Mucosa of rectum (tissue), 2 donors: Measurements from ENCODE around the gene LRRN4CL.
"Not testable (repeated sequence)": the region's sequence is repeated elsewhere in the genome, so short reads cannot be mapped to it uniquely, and the experiment has no call there.

Source experiments
- H3K27ac ChIP-seq, 2 donors: one replicate each; pipeline ENCODE4 v1.7.0; 2013; ENCODE audit warnings: inconsistent platforms in 2 of 2, low read depth in 2 of 2, low read length in 2 of 2
- H3K27me3 ChIP-seq, 2 donors: one replicate each; pipeline ENCODE4 v1.7.0; 2013; ENCODE audit warnings: low read length in 2 of 2; ENCODE audit not compliant: control insufficient read depth in 2 of 2, insufficient read depth in 2 of 2
- H3K36me3 ChIP-seq, 2 donors: one replicate each; pipeline ENCODE4 v1.7.0; 2013; ENCODE audit warnings: low read length in 2 of 2; ENCODE audit not compliant: control insufficient read depth in 2 of 2, insufficient read depth in 2 of 2
- H3K4me1 ChIP-seq, 2 donors: one replicate each; pipeline ENCODE4 v1.7.0; 2013; ENCODE audit warnings: low read length in 2 of 2, mild to moderate bottlenecking in 1 of 2; ENCODE audit not compliant: control insufficient read depth in 2 of 2, insufficient read depth in 2 of 2
- H3K4me3 ChIP-seq, 2 donors: one replicate each; pipeline ENCODE4 v1.7.0; 2013; ENCODE audit warnings: low read length in 2 of 2
- H3K9ac ChIP-seq, 2 donors: one replicate each; pipeline ENCODE4 v1.7.0; 2013; ENCODE audit warnings: low read length in 2 of 2, low read depth in 1 of 2, mild to moderate bottlenecking in 1 of 2
- H3K9me3 ChIP-seq, 2 donors: one replicate each; pipeline ENCODE4 v1.7.0; 2013; ENCODE audit warnings: low read length in 2 of 2; ENCODE audit not compliant: control insufficient read depth in 2 of 2
- donor health status: healthy.
- donor health status: Normal muscosa, but diverticular disease.

LRRN4CL gene

DNA sequence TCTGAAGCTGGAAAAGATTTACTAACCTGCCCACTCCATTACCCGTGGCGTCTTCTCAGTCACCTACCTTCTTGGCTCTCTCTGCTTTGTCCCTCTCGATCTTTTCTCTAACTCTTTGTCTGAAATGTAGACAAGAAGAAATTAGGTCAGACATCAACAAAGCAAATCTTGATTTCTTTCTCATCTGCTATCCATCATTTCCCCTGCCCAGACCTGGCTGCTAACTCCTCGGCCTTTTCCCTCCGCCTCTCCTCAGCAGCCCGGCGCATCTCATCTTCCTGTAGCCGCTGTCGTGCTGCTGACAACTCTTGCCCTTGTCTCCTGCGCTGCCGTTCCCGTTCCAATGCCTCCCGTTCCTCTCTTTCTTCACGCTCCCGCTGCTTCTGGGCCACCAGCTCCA, 11.6 kb downstream of the LRRN4CL start:
- Histone ChIP-seq H3K9ac (peak overlapping the region in 1 of 2 donors; percentile 91), H3K27ac (no peak overlapping the region), H3K4me3 (peak overlapping the region; percentile 83 to 93), H3K36me3 (peaks cover 19 to 23% of the 10 kb centered on the region in 2 donors), H3K4me1 (peaks cover 17 to 18% of the 10 kb centered on the region in 2 donors), H3K9me3 (no peaks in the 10 kb centered on the region), H3K27me3 (no peaks in the 10 kb centered on the region)

DNA sequence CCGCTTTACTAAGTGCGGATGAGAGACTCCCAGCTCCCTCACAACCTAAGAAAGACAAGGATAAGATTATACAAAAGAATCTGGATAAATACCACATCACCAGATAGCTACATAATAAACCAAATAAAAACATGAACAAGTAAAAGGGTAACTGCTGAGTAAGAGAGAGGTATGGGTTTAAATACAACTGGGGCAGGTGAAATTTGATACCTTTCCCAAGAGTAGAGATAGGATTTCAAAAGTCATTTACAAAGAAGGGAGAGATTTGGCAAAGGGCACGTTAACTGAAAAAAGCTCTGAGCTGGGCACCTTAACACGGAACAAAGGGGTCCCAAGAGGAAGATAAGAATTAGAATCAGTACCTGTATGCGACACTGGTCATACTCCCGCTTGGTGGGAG, 12.2 kb downstream of the LRRN4CL start:
- Histone ChIP-seq H3K9me3 (no peaks in the 10 kb centered on the region), H3K9ac (peak overlapping the region in 1 of 2 donors; percentile 24), H3K4me3 (no peak overlapping the region), H3K36me3 (peaks cover 19 to 23% of the 10 kb centered on the region in 2 donors), H3K27ac (no peak overlapping the region), H3K27me3 (no peaks in the 10 kb centered on the region), H3K4me1 (peaks cover 21 to 23% of the 10 kb centered on the region in 2 donors)

DNA sequence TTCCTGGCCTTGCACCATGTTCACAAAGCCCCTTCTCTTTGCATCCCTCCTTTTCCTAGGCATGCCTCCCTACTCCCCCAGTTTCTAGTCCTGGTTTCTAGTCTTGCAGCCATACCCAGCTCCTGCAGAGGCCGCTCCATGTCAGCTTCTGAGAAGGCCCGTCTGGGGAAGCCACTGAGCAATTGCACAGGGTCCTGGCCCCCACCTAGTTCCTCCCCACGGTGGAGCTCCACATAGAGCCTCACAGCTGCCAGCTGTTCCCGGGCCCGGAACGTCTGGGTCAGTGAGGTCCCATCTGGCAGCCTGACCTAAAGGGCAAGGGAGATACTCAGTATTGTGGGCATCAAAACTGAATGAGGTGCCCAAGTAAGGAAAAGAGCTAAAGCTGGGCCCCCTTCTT, 12.6 kb downstream of the LRRN4CL start:
- Histone ChIP-seq H3K9ac (no peak overlapping the region), H3K9me3 (no peaks in the 10 kb centered on the region), H3K36me3 (peaks cover 19 to 23% of the 10 kb centered on the region in 2 donors), H3K4me1 (peaks cover 21 to 24% of the 10 kb centered on the region in 2 donors), H3K27ac (no peak overlapping the region), H3K4me3 (no peak overlapping the region), H3K27me3 (no peaks in the 10 kb centered on the region)

DNA sequence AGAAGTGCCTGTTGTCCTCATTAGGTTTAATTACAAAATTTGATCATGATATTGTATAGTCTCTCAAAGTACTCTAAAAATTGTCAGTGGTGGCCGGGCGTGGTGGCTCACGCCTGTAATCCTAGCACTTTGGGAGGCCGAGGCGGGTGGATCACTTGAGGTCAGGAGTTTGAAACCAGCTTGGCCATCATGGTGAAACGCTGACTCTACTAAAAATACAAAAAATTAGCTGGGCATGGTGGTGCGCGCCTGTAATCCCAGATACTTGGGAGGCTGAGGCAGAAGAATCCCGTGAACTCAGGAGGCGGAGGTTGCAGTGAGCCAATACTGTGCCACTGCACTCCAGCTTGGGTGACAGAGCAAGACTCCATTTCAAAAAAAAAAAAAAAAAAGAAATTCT, 13.9 kb downstream of the LRRN4CL start:
- not testable (repeated sequence) for H3K27me3 ChIP-seq, H3K9me3 ChIP-seq, H3K9ac ChIP-seq, H3K4me3 ChIP-seq, H3K27ac ChIP-seq
- peaks cover 19 to 23% of the 10 kb centered on the region in 2 donors for H3K36me3 ChIP-seq
- peaks cover 28 to 30% of the 10 kb centered on the region in 2 donors for H3K4me1 ChIP-seq

DNA sequence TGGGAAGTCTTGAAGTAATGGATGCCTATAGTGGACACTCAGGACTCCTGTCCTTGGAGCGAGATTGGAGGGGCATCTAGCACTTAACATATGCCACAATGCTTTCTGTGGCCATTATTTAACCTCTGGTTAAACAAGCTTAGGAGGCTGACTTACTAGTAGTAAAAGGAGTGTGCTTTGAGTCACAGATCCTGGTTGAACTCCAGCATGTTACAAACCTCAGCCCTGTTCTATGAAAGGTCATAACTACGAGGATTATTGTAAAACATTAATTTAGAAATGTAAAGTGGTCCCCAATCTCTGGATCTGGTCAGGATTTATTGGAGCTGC, 16.2 kb downstream of the LRRN4CL start:
- H3K27me3 ChIP-seq: no peaks in the 10 kb centered on the region
- peak overlapping the region in 1 of 2 donors; percentile 95 for H3K9ac ChIP-seq
- H3K4me1 ChIP-seq: peaks cover 29 to 30% of the 10 kb centered on the region in 2 donors
- H3K27ac ChIP-seq: peak overlapping the region; percentile 87 to 92
- peaks cover 19 to 23% of the 10 kb centered on the region in 2 donors for H3K36me3 ChIP-seq
- no peaks in the 10 kb centered on the region for H3K9me3 ChIP-seq
- no peak overlapping the region for H3K4me3 ChIP-seq

DNA sequence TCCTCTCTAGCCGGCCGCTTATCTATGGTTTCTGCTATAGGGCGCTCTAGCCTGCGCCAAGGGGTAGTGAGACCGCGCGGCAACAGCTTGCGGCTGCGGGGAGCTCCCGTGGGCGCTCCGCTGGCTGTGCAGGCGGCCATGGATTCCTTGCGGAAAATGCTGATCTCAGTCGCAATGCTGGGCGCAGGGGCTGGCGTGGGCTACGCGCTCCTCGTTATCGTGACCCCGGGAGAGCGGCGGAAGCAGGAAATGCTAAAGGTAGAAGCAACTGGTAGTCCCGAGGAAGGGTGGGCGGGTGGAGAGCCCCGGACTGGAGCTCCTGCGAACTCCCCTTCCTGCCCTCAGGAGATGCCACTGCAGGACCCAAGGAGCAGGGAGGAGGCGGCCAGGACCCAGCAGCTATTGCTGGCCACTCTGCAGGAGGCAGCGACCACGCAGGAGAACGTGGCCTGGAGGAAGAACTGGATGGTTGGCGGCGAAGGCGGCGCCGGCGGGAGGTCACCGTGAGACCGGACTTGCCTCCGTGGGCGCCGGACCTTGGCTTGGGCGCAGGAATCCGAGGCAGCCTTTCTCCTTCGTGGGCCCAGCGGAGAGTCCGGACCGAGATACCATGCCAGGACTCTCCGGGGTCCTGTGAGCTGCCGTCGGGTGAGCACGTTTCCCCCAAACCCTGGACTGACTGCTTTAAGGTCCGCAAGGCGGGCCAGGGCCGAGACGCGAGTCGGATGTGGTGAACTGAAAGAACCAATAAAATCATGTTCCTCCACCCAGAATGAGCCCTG, 17.5 kb downstream of the LRRN4CL start, which contains the start of the genes LBHD1 and UQCC3:
TSS of gene LBHD1 (minus strand) at position 660 of the 782 bp plus-strand sequence. CDS start 2,236 bp downstream, outside the sequence.
TSS of gene UQCC3 (plus strand) at position 66 of the 782 bp plus-strand sequence. CDS start at position 139, 73 bp downstream.
- Histone ChIP-seq H3K4me3 (peak within 1 kb of the TSS; percentile 94 to 98), H3K9me3 (no peaks in the 10 kb centered on the region), H3K27me3 (no peaks in the 10 kb centered on the region), H3K9ac (peak within 1 kb of the TSS; percentile 86 to 95), H3K27ac (peak within 1 kb of the TSS; percentile 87 to 92), H3K36me3 (peaks cover 13 to 20% of the 10 kb centered on the region in 2 donors), H3K4me1 (peaks cover 24 to 30% of the 10 kb centered on the region in 2 donors)

DNA sequence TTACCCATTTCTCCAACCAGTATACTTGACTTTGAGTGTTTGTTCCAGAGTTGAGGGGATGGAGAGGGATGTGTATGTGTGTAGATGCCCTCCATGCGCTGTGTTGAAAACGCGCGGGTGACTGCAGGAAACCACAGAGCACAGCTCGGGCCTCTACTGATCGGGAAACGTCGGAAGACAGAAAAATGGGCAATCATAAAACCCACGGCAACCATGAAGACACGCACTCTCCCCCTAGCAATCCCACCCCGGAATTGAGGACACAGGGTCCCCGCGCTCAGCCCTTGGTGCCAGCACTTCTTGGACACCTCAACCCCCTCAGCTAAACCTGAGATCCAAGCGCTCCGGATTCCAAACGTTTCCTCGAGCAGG, 18.1 kb downstream of the LRRN4CL start:
- Histone ChIP-seq H3K4me1 (peaks cover 30 to 35% of the 10 kb centered on the region in 2 donors), H3K9ac (peak overlapping the region; percentile 86 to 95), H3K27me3 (no peaks in the 10 kb centered on the region), H3K27ac (peak overlapping the region; percentile 87 to 92), H3K4me3 (peak overlapping the region; percentile 94 to 98), H3K9me3 (no peaks in the 10 kb centered on the region), H3K36me3 (peaks cover 8 to 14% of the 10 kb centered on the region in 2 donors)

DNA sequence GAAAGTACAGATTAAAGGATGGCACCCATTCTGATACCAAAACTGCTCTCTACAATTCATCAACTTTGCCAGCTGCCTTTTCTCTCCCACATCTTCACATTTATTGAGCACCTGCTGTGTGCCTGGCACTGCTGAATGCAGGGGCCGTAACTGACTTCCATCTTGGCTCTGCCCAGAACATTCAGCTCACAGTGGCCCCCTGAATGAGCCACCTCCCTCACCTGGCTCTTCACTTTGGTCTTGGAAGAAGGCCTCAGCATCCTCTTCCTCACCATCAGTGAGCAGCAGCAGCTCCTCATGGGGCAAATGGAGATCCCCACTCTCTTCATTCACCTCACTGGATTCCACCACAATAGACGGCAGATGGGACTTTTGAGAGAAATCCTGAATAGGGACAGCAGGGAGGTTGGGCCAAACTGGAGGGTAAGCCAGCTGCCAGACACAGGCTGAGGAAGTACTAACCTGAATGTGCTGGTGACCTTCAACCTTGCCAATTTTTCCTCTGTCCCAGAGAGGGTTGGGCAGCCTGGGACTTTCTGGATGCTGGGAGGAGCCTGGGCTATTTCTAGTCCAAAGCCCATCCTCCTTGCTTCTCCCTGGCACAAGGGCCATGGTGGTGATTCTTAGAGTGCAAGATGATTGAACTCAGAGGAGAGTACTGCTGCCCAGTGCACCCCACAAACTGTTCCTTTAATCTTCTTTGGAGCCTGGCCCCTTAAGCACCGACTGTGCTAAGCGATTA, 19.7 kb downstream of the LRRN4CL start:
- H3K27me3 ChIP-seq: no peaks in the 10 kb centered on the region
- peak overlapping the region; percentile 26 to 36 for H3K9ac ChIP-seq
- H3K36me3 ChIP-seq: peaks cover 8 to 11% of the 10 kb centered on the region in 2 donors
- peak overlapping the region; percentile 39 to 56 for H3K27ac ChIP-seq
- no peaks in the 10 kb centered on the region for H3K9me3 ChIP-seq
- no peak overlapping the region for H3K4me3 ChIP-seq
- peaks cover 34 to 39% of the 10 kb centered on the region in 2 donors for H3K4me1 ChIP-seq

DNA sequence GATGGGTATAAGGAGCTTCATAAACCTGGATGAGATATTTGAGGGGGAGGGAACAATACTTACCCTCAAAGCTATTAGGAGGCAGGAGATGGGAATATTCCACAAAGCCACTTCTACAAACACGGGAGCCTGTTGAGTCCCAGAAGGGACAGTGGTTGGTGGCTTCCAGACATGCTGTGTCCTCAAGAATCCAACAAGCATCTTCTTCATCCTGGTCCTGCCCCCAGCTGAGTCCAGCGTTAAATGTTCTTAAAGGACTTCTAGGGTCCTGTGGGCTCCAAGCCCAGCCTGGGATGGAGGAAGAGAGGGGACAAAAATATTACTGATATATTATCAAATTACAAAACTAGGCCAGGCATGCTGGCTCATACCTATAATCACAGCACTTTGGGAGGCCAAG, 21.9 kb downstream of the LRRN4CL start:
- Histone ChIP-seq H3K36me3 (peaks cover 12 to 14% of the 10 kb centered on the region in 2 donors), H3K27ac (no peak overlapping the region), H3K9me3 (no peaks in the 10 kb centered on the region), H3K27me3 (no peaks in the 10 kb centered on the region), H3K4me1 (peaks cover 31 to 32% of the 10 kb centered on the region in 2 donors), H3K9ac (no peak overlapping the region), H3K4me3 (no peak overlapping the region)
